ENCODE data around the gene FMNL1. TPM values are rescaled to one million over a fixed set of nuclear protein-coding genes. Genes with fewer than 3 reads are reported as not detected.

The FMNL1 gene
- total RNA-seq, 2 experiments from 2014 or later, result 408 to 411 TPM

DNA sequence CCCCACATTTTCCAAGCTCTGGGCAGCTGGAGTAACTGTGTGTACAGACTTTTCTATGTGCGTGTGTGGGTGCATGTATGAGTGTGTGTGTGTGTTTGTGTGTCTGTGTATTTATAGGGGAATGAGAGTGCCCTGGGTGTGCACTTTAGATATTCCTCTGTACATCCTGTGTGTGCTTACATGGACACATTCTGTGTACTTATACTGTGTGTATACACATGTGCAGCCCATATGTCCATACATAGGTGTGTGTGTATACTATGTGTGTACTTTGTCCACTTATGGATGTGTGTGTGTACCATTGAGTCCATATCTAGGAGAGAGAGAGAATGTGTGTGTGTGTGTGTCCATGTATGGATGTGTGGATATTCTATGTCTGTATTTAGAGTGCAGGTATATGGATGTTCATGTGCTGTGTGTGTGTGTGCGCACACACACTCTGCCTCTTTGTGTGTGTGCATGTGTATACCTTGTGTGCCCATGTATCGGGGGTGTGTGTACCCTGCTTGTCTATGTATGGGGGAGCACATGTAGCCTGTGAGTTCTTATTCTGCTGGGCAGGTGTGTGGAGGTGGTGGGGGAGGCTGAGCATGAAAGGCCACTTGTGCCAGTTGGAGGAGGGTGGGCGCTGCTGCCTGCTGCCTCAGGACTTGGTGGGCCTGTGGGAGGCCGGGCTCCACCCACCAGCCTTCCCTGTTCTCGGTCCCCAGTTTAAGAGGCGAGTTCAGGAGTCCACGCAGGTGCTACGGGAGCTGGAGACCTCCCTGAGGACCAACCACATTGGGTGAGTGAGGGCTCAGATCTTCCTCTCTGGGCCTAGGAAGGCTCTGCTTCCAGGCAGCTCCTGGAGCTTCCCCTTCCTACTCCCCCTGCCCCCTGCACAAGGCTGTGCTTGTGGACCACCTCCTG, 11.1 kb downstream of the FMNL1 start:
- Mint-ChIP-seq H3K4me1 (peaks cover 59% of the 10 kb centered on the region), H3K4me3 (no peak overlapping the region), H3K36me3 (peaks cover 16% of the 10 kb centered on the region), H3K9me3 (no peaks in the 10 kb centered on the region), H3K27ac (peak overlapping the region; percentile 70), H3K27me3 (no peaks in the 10 kb centered on the region)
- ATAC-seq (ENCODE audit: low read depth) (no peak), DNase-seq (no peak)
- POLR2A ChIA-PET, result interaction anchor here (0.9 to 11.5 kb wide), 5 partner anchors 8 to 83 kb away, joined by 3 to 162 read pairs (median 3); partner anchors contain the start of gene FMNL1

DNA sequence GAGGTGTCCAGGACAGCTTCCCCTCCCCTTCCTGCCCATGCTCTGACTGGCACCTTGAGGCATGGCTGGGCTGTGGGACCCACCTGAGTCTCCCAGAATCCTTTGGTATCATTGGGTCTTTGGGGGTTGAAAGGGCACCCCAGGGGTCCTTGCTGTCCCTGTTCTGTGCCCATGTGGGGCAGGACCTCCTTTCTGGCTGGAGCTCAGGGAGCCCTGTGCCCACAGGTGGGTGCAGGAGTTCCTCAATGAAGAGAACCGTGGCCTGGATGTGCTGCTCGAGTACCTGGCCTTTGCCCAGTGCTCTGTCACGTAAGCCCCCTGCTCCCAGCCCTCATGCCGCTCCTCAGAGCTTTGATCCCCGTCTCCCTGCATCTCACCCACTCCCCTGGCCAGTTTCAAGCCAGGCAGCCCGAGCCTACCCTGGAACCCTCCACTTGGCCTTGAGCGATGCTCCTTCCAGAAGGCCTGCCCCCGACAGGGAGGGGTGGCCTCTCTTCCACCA, 11.8 kb downstream of the FMNL1 start:
- H3K27ac Mint-ChIP-seq, result peak overlapping the region; percentile 70
- H3K27me3 Mint-ChIP-seq, result no peaks in the 10 kb centered on the region
- peaks cover 21% of the 10 kb centered on the region for H3K36me3 Mint-ChIP-seq
- DNase-seq (no peak), ATAC-seq (ENCODE audit: low read depth) (no peak)
- no peak overlapping the region for H3K4me3 Mint-ChIP-seq
- peaks cover 58% of the 10 kb centered on the region for H3K4me1 Mint-ChIP-seq
- POLR2A ChIA-PET, result interaction anchor here (0.9 to 11.5 kb wide), 4 partner anchors 9 to 84 kb away, joined by 3 to 162 read pairs (median 47); partner anchors contain the start of gene FMNL1
- no peaks in the 10 kb centered on the region for H3K9me3 Mint-ChIP-seq

DNA sequence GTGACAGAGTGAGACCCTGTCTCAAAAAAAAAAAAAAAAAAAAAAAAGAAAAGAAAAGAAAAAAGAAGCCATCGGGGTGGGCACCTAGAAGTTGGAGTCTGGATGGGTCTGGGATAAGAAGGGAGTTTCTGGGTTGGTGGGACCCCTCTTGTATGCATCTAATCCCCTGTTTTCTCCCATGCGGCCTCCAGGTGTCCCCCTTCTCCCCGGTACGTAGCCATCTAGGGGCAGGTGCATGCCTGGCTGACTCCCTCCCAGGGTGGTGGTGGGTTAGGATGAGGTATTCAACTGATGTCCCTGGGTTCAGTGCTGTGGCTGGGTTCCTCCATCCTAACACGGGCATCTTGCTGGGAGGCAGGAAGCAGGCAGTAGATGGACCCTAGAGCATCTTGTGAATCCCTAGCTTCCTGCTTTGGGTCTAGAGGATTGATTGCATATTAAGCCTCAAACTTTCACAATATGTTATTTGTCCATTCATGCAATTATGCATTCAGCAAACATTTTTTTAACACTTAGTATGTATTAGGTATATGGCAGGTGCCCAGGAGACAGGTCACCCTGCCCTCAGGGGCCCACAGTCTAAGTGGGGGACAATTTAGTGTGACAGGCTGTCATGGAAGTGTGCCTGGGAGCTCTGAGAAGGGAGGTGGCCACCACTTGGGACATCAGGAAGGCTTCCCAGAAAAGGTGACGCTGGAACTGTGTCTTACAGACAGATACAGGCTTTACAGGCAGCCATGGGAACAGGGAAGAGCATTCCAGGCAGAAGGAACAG, 13.1 kb downstream of the FMNL1 start:
- H3K27me3 Mint-ChIP-seq, result no peaks in the 10 kb centered on the region
- ATAC-seq (ENCODE audit: low read depth), result peak; percentile 50
- H3K4me3 Mint-ChIP-seq, result no peak overlapping the region
- peaks cover 49% of the 10 kb centered on the region for H3K4me1 Mint-ChIP-seq
- peaks cover 33% of the 10 kb centered on the region for H3K36me3 Mint-ChIP-seq
- no peaks in the 10 kb centered on the region for H3K9me3 Mint-ChIP-seq
- peak; percentile 53 for DNase-seq
- peak overlapping the region; percentile 74 for H3K27ac Mint-ChIP-seq
- POLR2A ChIA-PET, result interaction anchor here (0.7 to 11.5 kb wide), 5 partner anchors 9 to 78 kb away, joined by 3 to 162 read pairs (median 6); partner anchors contain the start of gene FMNL1

DNA sequence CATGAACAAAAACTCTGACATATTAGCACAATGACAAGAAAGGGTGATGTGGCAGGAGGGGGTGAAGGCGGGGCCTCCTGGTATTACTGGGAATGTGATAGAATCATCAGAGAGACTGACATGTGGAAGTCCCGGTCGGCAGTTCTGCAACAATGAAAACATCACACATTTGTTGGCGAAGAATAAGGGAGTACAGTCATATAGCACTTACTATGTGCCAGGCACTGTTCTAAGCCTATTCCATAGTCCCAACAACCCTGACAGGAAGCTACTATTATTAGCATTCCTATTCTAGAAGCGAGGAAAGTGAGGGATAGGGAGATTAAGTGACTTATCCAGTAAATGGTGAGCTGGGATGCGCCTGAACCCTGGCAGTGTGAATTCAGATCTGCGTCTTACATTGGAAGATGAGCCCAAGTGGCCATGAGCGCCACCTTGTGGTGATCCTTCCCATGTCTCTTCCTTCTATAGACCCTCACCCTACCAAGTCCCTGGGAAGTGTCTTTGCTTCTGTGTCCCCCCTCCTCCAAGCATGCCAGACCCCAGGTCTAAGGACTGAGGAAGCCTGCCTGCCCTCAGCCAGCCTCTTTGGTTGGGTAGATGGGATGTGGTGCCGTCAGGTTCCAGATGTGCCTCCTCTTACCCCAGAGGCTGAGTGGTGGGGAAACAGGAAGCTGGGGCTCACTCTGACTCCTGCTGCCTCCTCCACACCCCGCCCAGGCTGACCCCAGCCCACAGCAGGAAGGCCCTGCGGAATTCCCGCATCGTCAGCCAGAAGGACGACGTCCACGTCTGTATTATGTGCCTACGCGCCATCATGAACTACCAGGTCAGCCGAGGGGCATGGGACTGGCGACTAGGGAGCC, 14.0 kb downstream of the FMNL1 start:
- Mint-ChIP-seq H3K9me3 (no peaks in the 10 kb centered on the region), H3K4me1 (peaks cover 43% of the 10 kb centered on the region), H3K36me3 (peaks cover 37% of the 10 kb centered on the region), H3K27ac (peak overlapping the region; percentile 74), H3K4me3 (no peak overlapping the region), H3K27me3 (no peaks in the 10 kb centered on the region)
- ATAC-seq (ENCODE audit: low read depth) (peak; percentile 37), DNase-seq (peak; percentile 73)
- POLR2A ChIA-PET, result interaction anchor here (0.8 to 11.5 kb wide), 4 partner anchors 10 to 77 kb away, joined by 3 to 162 read pairs (median 10); partner anchors contain the start of gene FMNL1

DNA sequence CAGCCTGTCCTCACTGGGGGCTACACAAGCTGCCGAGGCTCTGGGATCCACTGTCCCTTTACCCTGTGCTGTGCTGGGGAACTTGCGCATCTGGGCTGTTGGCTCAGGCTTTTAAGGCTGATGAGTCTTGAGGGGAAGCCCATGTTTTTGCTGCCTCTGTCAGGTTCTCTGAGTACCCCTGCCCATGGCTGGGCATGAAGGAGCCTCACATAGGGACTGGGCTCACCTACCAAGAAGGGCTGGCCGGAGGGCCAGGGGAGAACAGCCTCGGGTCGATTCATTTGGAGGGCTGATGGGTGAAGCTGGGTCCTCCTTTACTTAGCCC, 14.6 kb downstream of the FMNL1 start:
- H3K27me3 Mint-ChIP-seq, result no peaks in the 10 kb centered on the region
- ATAC-seq (ENCODE audit: low read depth), result no peak

DNA sequence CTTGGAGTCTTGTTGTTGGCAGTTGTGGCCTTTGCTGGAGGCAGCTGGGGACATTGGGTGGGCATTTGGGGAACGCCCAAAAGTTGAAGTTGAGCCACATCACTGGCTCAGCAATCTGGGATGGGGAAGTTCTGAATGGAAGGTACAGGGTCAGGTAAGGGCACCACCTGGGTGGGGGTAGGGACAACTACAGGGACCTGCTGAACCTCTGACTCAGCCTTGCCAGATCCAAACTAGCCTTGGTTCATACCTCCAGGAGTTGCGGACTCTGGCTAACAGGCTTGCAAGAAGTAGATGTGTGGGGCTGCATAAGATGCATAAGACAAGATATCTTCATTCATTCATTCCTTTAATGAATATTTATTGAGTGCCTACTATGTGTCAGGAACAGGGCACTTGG, 16.0 kb downstream of the FMNL1 start:
- ATAC-seq (ENCODE audit: low read depth), result no peak
- DNase-seq, result no peak
- H3K9me3 Mint-ChIP-seq, result no peaks in the 10 kb centered on the region
- POLR2A ChIA-PET, result interaction anchor here (1.0 to 11.5 kb wide), 3 partner anchors 9 to 18 kb away, joined by 3 to 162 read pairs (median 3); partner anchors contain the start of gene FMNL1
- peaks cover 35% of the 10 kb centered on the region for H3K4me1 Mint-ChIP-seq
- H3K27ac Mint-ChIP-seq, result peak overlapping the region; percentile 58
- peaks cover 36% of the 10 kb centered on the region for H3K36me3 Mint-ChIP-seq
- H3K4me3 Mint-ChIP-seq, result no peak overlapping the region
- H3K27me3 Mint-ChIP-seq, result no peaks in the 10 kb centered on the region

More for the DNA sequence above, 14.6 kb downstream of the FMNL1 start:
- POLR2A ChIA-PET, result interaction anchor here (0.7 to 11.5 kb wide), 3 partner anchors 8 to 17 kb away, joined by 3 to 162 read pairs (median 6); partner anchors contain the start of gene FMNL1
- Mint-ChIP-seq H3K9me3 (no peaks in the 10 kb centered on the region), H3K27ac (peak overlapping the region; percentile 74), H3K4me1 (peaks cover 42% of the 10 kb centered on the region), H3K4me3 (no peak overlapping the region), H3K36me3 (peaks cover 37% of the 10 kb centered on the region)
- DNase-seq, result no peak

DNA sequence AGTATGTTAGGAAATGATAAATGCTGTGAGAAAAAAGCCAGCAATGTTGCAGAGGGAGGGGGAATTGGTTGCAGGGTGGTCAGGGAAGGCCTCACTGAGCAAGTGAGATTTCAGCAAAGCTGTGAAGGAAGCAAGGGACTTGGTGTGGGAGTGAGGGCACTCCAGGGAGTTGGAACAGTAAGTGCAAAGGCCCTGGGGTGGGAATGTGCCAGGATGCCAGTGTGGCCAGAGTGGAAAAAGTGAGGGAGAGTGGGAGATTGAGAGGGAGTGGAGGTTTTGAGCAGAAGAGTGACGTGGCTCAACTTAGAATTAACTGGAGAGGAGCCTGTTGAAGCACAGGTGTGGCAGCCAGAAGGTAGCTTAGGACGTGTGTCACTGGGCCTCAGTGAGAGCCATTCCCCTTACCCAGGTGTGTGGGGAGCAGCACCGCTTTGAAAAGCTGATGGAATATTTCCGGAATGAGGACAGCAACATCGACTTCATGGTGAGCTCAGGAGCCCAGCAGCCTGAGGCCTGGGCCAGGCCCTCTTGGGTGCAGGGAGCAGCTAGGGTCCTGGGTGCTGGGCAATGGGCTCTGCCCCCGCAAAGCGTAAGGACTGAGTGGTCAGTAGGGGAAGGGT, 16.6 kb downstream of the FMNL1 start:
- peaks cover 35% of the 10 kb centered on the region for H3K36me3 Mint-ChIP-seq
- ATAC-seq (ENCODE audit: low read depth) (no peak), DNase-seq (no peak)
- no peaks in the 10 kb centered on the region for H3K9me3 Mint-ChIP-seq
- peak overlapping the region; percentile 58 for H3K27ac Mint-ChIP-seq
- H3K27me3 Mint-ChIP-seq, result no peaks in the 10 kb centered on the region
- H3K4me3 Mint-ChIP-seq, result no peak overlapping the region
- POLR2A ChIA-PET, result interaction anchor here (1.1 to 11.5 kb wide), 3 partner anchors 9 to 19 kb away, joined by 3 to 162 read pairs (median 3); partner anchors contain the start of gene FMNL1
- H3K4me1 Mint-ChIP-seq, result peaks cover 32% of the 10 kb centered on the region

DNA sequence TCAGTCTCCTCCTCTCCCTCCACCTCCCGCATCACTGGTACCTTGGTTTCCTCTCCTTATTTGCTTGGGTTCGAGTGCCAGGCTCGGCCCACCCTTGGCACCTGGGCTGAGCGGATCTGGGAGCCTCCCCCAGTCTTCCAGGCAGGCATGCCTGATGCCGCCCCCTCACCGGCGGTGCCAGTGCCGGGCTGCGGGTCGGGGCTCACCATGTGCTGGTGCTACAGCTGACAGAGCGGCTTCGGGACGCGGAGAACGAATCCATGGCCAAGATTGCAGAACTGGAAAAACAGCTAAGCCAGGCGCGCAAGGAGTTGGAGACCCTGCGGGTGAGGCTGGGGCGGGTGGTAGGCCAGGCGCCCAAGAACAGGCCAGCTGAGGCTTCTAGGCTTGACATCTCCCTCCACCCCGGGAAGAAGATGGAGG, 19.2 kb downstream of the FMNL1 start:
- DNase-seq (no peak), ATAC-seq (ENCODE audit: low read depth) (no peak)
- Mint-ChIP-seq H3K36me3 (peaks cover 36% of the 10 kb centered on the region), H3K27ac (no peak overlapping the region), H3K9me3 (no peaks in the 10 kb centered on the region), H3K27me3 (no peaks in the 10 kb centered on the region), H3K4me1 (peaks cover 19% of the 10 kb centered on the region), H3K4me3 (no peak overlapping the region)
- POLR2A ChIA-PET, result interaction anchor here (1.7 to 9.3 kb wide), 2 partner anchors 12 to 19 kb away, joined by 4 to 187 read pairs; partner anchors contain the start of gene FMNL1

DNA sequence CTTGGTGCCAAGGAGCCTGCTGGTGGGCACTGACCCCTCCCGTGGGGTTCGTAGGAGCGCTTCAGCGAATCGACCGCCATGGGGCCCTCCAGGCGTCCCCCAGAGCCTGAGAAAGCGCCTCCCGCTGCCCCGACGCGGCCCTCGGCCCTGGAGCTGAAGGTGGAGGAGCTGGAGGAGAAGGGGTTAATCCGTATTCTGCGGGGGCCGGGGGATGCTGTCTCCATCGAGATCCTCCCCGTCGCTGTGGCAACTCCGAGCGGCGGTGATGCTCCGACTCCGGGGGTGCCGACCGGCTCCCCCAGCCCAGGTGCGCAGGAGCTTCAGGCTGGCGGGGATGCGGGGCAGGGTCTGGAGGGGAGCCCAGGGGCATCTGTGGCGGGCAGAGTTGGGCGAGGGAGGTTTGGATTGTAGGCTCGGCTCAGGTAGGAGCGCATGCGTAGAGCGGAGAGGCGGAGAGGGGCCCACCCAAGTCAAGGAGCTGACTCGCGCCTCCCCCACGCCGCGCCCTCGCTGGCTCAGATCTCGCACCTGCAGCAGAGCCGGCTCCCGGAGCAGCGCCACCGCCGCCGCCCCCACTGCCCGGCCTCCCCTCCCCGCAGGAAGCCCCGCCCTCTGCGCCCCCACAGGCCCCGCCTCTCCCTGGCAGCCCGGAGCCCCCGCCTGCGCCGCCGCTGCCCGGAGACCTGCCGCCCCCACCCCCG, 19.8 kb downstream of the FMNL1 start:
- H3K27me3 Mint-ChIP-seq, result no peaks in the 10 kb centered on the region
- H3K4me1 Mint-ChIP-seq, result peaks cover 22% of the 10 kb centered on the region
- no peak overlapping the region for H3K27ac Mint-ChIP-seq
- DNase-seq (no peak), ATAC-seq (ENCODE audit: low read depth) (no peak)
- no peaks in the 10 kb centered on the region for H3K9me3 Mint-ChIP-seq
- POLR2A ChIA-PET, result interaction anchor here (1.3 to 9.3 kb wide), 4 partner anchors 12 to 42 kb away, joined by 3 to 187 read pairs (median 4); partner anchors contain the start of gene FMNL1
- H3K36me3 Mint-ChIP-seq, result peaks cover 36% of the 10 kb centered on the region
- no peak overlapping the region for H3K4me3 Mint-ChIP-seq

DNA sequence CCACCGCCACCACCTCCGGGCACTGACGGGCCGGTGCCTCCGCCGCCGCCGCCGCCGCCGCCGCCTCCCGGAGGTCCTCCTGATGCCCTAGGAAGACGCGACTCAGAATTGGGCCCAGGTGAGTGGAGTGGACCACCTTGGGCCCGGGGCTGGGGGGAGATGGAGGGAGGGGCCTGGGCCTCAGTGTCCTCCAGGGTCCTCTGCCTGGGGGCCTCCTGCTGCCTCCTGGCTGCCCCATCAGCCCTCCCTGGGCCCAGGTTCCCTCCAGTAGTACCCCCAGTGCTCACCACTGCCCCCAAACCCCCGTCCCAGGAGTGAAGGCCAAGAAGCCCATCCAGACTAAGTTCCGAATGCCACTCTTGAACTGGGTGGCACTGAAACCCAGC, 20.3 kb downstream of the FMNL1 start:
- no peaks in the 10 kb centered on the region for H3K9me3 Mint-ChIP-seq
- ATAC-seq (ENCODE audit: low read depth) (no peak), DNase-seq (no peak)
- H3K4me3 Mint-ChIP-seq, result no peak overlapping the region
- no peaks in the 10 kb centered on the region for H3K27me3 Mint-ChIP-seq
- peaks cover 27% of the 10 kb centered on the region for H3K4me1 Mint-ChIP-seq
- POLR2A ChIA-PET, result interaction anchor here (1.3 to 9.3 kb wide), 4 partner anchors 20 to 70 kb away, joined by 3 to 187 read pairs (median 3); partner anchors contain the start of gene FMNL1
- peaks cover 38% of the 10 kb centered on the region for H3K36me3 Mint-ChIP-seq
- H3K27ac Mint-ChIP-seq, result no peak overlapping the region

DNA sequence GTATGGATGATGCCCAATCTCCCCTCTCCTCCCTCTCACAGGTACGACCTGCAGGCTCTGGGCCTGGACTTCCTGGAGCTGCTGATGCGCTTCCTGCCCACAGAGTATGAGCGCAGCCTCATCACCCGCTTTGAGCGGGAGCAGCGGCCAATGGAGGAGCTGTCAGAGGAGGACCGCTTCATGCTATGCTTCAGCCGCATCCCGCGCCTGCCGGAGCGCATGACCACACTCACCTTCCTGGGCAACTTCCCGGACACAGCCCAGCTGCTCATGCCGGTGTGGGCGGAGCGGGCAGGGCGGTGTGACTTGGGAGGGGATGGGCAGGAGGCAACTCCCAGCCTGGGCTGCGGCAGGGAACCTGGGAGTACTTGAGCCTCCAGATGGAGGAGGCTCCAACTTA, 22.1 kb downstream of the FMNL1 start:
- Mint-ChIP-seq H3K4me1 (peaks cover 29% of the 10 kb centered on the region), H3K9me3 (no peaks in the 10 kb centered on the region), H3K4me3 (no peak overlapping the region)

More for the DNA sequence above, 22.1 kb downstream of the FMNL1 start:
- Mint-ChIP-seq H3K27ac (peak overlapping the region; percentile 42), H3K36me3 (peaks cover 28% of the 10 kb centered on the region), H3K27me3 (no peaks in the 10 kb centered on the region)
- DNase-seq (no peak), ATAC-seq (ENCODE audit: low read depth) (no peak)
- POLR2A ChIA-PET, result interaction anchor here (1.4 to 9.4 kb wide), 3 partner anchors 13 to 69 kb away, joined by 3 to 187 read pairs (median 91); partner anchors contain the start of gene FMNL1
